GM12891 (cell line): ENCODE data around the gene PTCH1.

Experiments
- PAX5 ChIP-seq: IDR thresholded peaks from 2 replicates; pipeline ENCODE4 v1.6.1; 2011; ENCODE audit warnings: low read length, moderate library complexity, mild to moderate bottlenecking; ENCODE audit not compliant: insufficient read depth, severe bottlenecking
- POLR2A ChIP-seq: IDR thresholded peaks from 2 replicates; pipeline ENCODE4 v1.6.1; 2011; ENCODE audit warnings: low read depth, low read length, control low read depth
- POLR2AphosphoS5 ChIP-seq: IDR thresholded peaks from 2 replicates; pipeline ENCODE4 v1.6.1; 2011; ENCODE audit warnings: low read depth, low read length, control low read depth
- POU2F2 ChIP-seq: IDR thresholded peaks from 2 replicates; pipeline ENCODE4 v1.6.1; 2011; ENCODE audit warnings: low read depth, mild to moderate bottlenecking, control low read depth, low read length, moderate library complexity
- SPI1 ChIP-seq: IDR thresholded peaks from 2 replicates; pipeline ENCODE4 v1.6.1; 2011; ENCODE audit warnings: low read depth, low read length, control low read depth
- TAF1 ChIP-seq: IDR thresholded peaks from 2 replicates; pipeline ENCODE4 v1.6.1; 2011; ENCODE audit warnings: low read depth, low read length, control low read depth

GRCh38 chr9:95516734-95517558, at the start of gene PTCH1:
- no peak for TF ChIP-seq POLR2A
- TF ChIP-seq SPI1, result no peak
- no peak for TF ChIP-seq POLR2AphosphoS5
- TF ChIP-seq POU2F2, result no peak
- TF ChIP-seq TAF1, result no peak
- no peak for TF ChIP-seq PAX5
